ENCODE results near the gene SPACA9. TPM values are rescaled to one million over a fixed set of nuclear protein-coding genes. Genes with fewer than 3 reads are reported as not detected.

Gene SPACA9
- 3.1 to 5.4 TPM (median 4.8 TPM) in 5 replicates for total RNA-seq (2022; extraction: Qiagen RNA extraction; ENCODE audit: low read depth)

GRCh38 chr9:132878695-132879456 is at the start of gene SPACA9:
TSS of gene SPACA9 (plus strand) at chr9:132878898. CDS start at chr9:132883948, 5,050 bp downstream.

GRCh38 chr9:132877824-132878694 is 639 bp upstream of the SPACA9 start, which contains the start of gene AK8:
TSS of gene AK8 (minus strand) at chr9:132878284. CDS start at chr9:132878255, 29 bp downstream.

Other genes starting within 250 kb of the SPACA9 start
- 25.8 to 29.0 TPM (median 26.4 TPM) in 5 replicates for gene DDX31, start 208.9 kb upstream of the SPACA9 start, total RNA-seq (2022; extraction: Qiagen RNA extraction; ENCODE audit: low read depth)
- 14.7 to 20.2 TPM (median 19.7 TPM) in 5 replicates for gene GTF3C4, start 208.4 kb upstream of the SPACA9 start, total RNA-seq (2022; extraction: Qiagen RNA extraction; ENCODE audit: low read depth)
- gene AK8, start 614 bp upstream of the SPACA9 start, total RNA-seq (2022; extraction: Qiagen RNA extraction; ENCODE audit: low read depth) = 0.80 to 1.4 TPM (median 0.90 TPM) in 5 replicates
- 14.7 to 17.0 TPM (median 15.4 TPM) in 5 replicates for gene TSC1, start 65.7 kb downstream of the SPACA9 start, total RNA-seq (2022; extraction: Qiagen RNA extraction; ENCODE audit: low read depth)
- gene GFI1B, start 99.8 kb downstream of the SPACA9 start, total RNA-seq (2022; extraction: Qiagen RNA extraction; ENCODE audit: low read depth) = not detected in 5 replicates
- 57.2 to 74.7 TPM (median 68.8 TPM) in 5 replicates for gene GTF3C5, start 152.1 kb downstream of the SPACA9 start, total RNA-seq (2022; extraction: Qiagen RNA extraction; ENCODE audit: low read depth)
- gene CEL, start 183.1 kb downstream of the SPACA9 start, total RNA-seq (2022; extraction: Qiagen RNA extraction; ENCODE audit: low read depth) = 0.31 to 0.74 TPM (median 0.66 TPM) in 5 replicates
- 21.6 to 30.1 TPM (median 27.6 TPM) in 5 replicates for gene RALGDS, start 242.3 kb downstream of the SPACA9 start, total RNA-seq (2022; extraction: Qiagen RNA extraction; ENCODE audit: low read depth)

Measured in A549 treated with RU486 at 1 μM for 4 hours (cell line).